OCI-LY1 (cell line): ENCODE results near the gene PACRG.

Experiments used
- EZH2 ChIP-seq: fragments of 200-600 bp; sonication (generic), shearing (Covaris generic); IDR thresholded peaks from 2 replicates; pipeline ENCODE4 v1.8.0; 2017; ENCODE audit warnings: borderline replicate concordance, mixed run types, mild to moderate bottlenecking, antibody characterized with exemption, low read length, moderate library complexity, mixed read lengths
- TF ChIP-seq, protein P1 (sequence below): fragments of 200-600 bp; sonication (generic), shearing (Covaris generic); IDR thresholded peaks from 2 replicates; pipeline ENCODE4 v1.5.1; 2017; ENCODE audit warnings: mild to moderate bottlenecking, antibody characterized with exemption, low read length, moderate library complexity, mixed read lengths

DNA sequence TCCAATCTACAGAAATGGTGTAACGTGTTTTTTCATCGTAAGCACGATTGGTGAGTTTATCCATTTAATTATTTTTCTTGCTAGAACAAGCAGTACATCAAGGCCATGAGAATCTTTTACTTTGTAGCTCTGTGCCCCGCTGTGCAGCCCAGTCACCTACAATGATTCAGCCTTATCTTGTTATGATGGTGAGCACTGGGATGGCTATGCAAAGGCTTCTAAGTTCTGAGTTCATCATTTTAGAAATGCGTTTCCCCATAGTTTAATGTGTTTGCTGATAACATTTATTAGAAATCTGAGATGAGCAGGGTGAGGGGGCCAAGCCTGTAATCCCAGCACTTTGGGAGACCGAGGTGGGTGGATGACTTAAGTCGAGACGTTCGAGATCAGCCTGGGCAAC, 575.0 kb downstream of the PACRG start:
- TF ChIP-seq, protein P1, sequence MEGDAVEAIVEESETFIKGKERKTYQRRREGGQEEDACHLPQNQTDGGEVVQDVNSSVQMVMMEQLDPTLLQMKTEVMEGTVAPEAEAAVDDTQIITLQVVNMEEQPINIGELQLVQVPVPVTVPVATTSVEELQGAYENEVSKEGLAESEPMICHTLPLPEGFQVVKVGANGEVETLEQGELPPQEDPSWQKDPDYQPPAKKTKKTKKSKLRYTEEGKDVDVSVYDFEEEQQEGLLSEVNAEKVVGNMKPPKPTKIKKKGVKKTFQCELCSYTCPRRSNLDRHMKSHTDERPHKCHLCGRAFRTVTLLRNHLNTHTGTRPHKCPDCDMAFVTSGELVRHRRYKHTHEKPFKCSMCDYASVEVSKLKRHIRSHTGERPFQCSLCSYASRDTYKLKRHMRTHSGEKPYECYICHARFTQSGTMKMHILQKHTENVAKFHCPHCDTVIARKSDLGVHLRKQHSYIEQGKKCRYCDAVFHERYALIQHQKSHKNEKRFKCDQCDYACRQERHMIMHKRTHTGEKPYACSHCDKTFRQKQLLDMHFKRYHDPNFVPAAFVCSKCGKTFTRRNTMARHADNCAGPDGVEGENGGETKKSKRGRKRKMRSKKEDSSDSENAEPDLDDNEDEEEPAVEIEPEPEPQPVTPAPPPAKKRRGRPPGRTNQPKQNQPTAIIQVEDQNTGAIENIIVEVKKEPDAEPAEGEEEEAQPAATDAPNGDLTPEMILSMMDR: no peak
- TF ChIP-seq EZH2: no peak
